Fibroblast of villous mesenchyme (primary cell): Measurements from ENCODE around the gene DCLK1. TPM values are rescaled to one million over a fixed set of nuclear protein-coding genes. Genes with fewer than 3 reads are reported as not detected.
A peak's percentile ranks its signal among the peaks of the same experiment; 100 is the strongest.

Source experiments
- DNase-seq: peaks from one replicate; pipeline ENCODE4 v3.0.0-alpha.2; 2010; ENCODE audit warnings: low read depth
- H3K4me3 ChIP-seq: 2 replicates; pipeline ENCODE4 v1.5.1; 2011; ENCODE audit warnings: low read depth, mild to moderate bottlenecking, low read length
- CTCF ChIP-seq: IDR thresholded peaks from 2 replicates; pipeline ENCODE4 v1.5.1; 2012; ENCODE audit warnings: low read depth, mild to moderate bottlenecking, low read length; ENCODE audit not compliant: insufficient read depth
- total RNA-seq: library from RNA; depleted of rRNA; stranded (reverse); fragments of >200 nt; gene quantifications from 2 replicates; pipeline ENCODE4 v1.2.3, GENCODE V29; 2012

Gene DCLK1
- total RNA-seq, 1 donor = 0.86 TPM

GRCh38 chr13:36038785-36039555 lies 92.2 kb downstream of the DCLK1 start:
- no peak for TF ChIP-seq CTCF
- DNase-seq = peak; percentile 4
- no peak overlapping the region for H3K4me3 ChIP-seq

- TF ChIP-seq CTCF = no peak
- H3K4me3 ChIP-seq = no peak overlapping the region
- no peak for DNase-seq
Observed at GRCh38 chr13:36033035-36033434, 98.1 kb downstream of the DCLK1 start.

GRCh38 chr13:36031490-36031889 lies 99.7 kb downstream of the DCLK1 start:
- no peak for TF ChIP-seq CTCF
- no peak overlapping the region for H3K4me3 ChIP-seq
- no peak for DNase-seq

- DNase-seq = peak; percentile 73
Observed at GRCh38 chr13:36030670-36031331, 100.4 kb downstream of the DCLK1 start.

GRCh38 chr13:36029166-36029565 lies 102.0 kb downstream of the DCLK1 start:
- TF ChIP-seq CTCF = no peak
- no peak for DNase-seq

More at GRCh38 chr13:36030670-36031331, 100.4 kb downstream of the DCLK1 start:
- no peak overlapping the region for H3K4me3 ChIP-seq
- TF ChIP-seq CTCF = no peak

GRCh38 chr13:36028359-36029025 lies 102.7 kb downstream of the DCLK1 start:
- no peak for DNase-seq
- no peak overlapping the region for H3K4me3 ChIP-seq
- no peak for TF ChIP-seq CTCF

More at GRCh38 chr13:36029166-36029565, 102.0 kb downstream of the DCLK1 start:
- H3K4me3 ChIP-seq = no peak overlapping the region
